GM06990 (cell line): ENCODE results near the gene ASAH2B.

Experiments
- DNase-seq: peaks from one replicate; pipeline ENCODE4 v3.0.0-alpha.2; 2011; ENCODE audit not compliant: insufficient read length; ENCODE audit errors: extremely low read depth
- H3K27me3 ChIP-seq: replicated peaks from 2 replicates; pipeline ENCODE4 v1.6.0; 2011; ENCODE audit warnings: low read length; ENCODE audit not compliant: control insufficient read depth, insufficient read depth
- H3K36me3 ChIP-seq: 2 replicates; pipeline ENCODE4 v1.5.1; 2011; ENCODE audit warnings: low read length; ENCODE audit not compliant: control insufficient read depth, insufficient read depth
- H3K4me3 ChIP-seq: replicated peaks from 2 replicates; pipeline ENCODE4 v1.5.1; 2011; ENCODE audit warnings: low read depth, mild to moderate bottlenecking, control low read depth, low read length
- TF ChIP-seq, protein P1 (sequence below): IDR thresholded peaks from 2 replicates; pipeline ENCODE4 v1.5.1; 2011; ENCODE audit warnings: low read length, control low read depth, mild to moderate bottlenecking, inconsistent platforms; ENCODE audit not compliant: insufficient read depth, poor library complexity, severe bottlenecking

Gene ASAH2B

DNA sequence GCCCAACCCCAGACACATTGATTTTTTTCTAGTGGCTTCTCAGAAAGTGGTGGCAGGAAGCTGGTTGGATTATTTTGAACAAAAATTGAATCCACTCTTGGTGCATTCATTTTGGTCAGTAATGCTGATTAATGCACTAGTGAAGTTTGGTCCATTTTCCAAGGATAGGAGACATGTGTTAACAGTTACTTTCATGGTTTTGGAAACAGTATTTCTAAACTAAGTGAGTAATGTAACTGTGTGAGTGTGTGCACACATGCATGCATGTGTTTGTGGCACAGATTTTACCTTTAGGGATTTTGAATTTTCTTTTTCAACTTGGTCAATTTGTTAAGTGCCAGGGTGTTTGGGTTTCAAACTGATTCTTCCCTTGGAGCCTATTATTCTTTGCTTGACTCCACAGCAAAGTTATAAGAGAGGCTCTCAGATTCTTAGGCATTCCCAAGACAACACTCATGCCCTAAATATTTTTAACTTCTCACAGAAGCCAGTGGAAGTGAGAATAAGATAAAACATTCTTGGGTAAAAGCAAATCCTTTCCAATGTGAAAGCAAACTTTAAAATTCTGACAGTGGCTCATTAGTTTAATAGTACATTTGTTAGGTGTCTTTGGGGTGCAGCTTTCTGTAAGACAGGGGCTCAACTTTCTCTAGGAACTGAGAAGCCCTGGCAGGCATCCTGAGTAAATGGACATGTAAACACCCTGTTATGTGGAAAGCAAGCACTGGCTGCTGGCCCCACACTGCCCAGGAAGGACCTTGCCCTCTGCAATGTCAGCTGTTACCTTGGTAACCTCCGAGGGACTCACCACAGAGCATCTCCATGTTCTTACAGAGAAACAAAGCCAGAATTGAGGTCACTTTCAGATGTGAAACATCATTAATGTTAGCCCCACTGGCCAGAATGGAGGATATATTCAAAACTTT, 68.4 kb downstream of the ASAH2B start:
- TF ChIP-seq, protein P1, sequence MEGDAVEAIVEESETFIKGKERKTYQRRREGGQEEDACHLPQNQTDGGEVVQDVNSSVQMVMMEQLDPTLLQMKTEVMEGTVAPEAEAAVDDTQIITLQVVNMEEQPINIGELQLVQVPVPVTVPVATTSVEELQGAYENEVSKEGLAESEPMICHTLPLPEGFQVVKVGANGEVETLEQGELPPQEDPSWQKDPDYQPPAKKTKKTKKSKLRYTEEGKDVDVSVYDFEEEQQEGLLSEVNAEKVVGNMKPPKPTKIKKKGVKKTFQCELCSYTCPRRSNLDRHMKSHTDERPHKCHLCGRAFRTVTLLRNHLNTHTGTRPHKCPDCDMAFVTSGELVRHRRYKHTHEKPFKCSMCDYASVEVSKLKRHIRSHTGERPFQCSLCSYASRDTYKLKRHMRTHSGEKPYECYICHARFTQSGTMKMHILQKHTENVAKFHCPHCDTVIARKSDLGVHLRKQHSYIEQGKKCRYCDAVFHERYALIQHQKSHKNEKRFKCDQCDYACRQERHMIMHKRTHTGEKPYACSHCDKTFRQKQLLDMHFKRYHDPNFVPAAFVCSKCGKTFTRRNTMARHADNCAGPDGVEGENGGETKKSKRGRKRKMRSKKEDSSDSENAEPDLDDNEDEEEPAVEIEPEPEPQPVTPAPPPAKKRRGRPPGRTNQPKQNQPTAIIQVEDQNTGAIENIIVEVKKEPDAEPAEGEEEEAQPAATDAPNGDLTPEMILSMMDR = no peak
- Histone ChIP-seq H3K36me3 (no peaks in the 10 kb centered on the region), H3K4me3 (no peak overlapping the region), H3K27me3 (no peaks in the 10 kb centered on the region; the same call in 1 of the 2 replicates)
- no peak for DNase-seq
